HT1080 (cell line): ENCODE measurements around the gene TMEM45B. TPM values are rescaled to one million over a fixed set of nuclear protein-coding genes. Genes with fewer than 3 reads are reported as not detected.
"Not testable (repeated sequence)": the region's sequence is repeated elsewhere in the genome, so short reads cannot be mapped to it uniquely, and the experiment has no call there.

Source experiments
- DNase-seq: peaks from one replicate; pipeline ENCODE4 v3.0.0-alpha.2; 2015; ENCODE audit warnings: low read depth
- polyA plus RNA-seq, 2 experiments: library from polyadenylated mRNA; depleted of rRNA; stranded (reverse); fragments of >200 nt; gene quantifications; 2 replicates each; pipeline ENCODE4 v1.2.3, GENCODE V29; 2015
- total RNA-seq: library from RNA; depleted of rRNA; stranded (reverse); fragments of >200 nt; shearing (Covaris generic); gene quantifications from 2 replicates; pipeline ENCODE4 v1.2.3, GENCODE V29; 2014; rRNA removed

TMEM45B gene
- total RNA-seq, result not detected in 2 replicates
- not detected in 2 replicates for polyA plus RNA-seq (2015; cell fraction: cytosol; rRNA removed)
- not detected in 2 replicates for polyA plus RNA-seq (2015; cell fraction: nucleus; rRNA removed)

GRCh38 chr11:129815596-129816461 lies at the start of gene TMEM45B:
Gene TMEM45B, plus strand, starts transcription at chr11:129815848. Its CDS starts 36,635 bp downstream, at chr11:129852483.
- DNase-seq, result no peak

- peak; percentile 51 for DNase-seq
These were observed 48.6 kb upstream of the TMEM45B start for GRCh38 chr11:129766898-129767604.

GRCh38 chr11:129767827-129768226 lies 47.8 kb upstream of the TMEM45B start:
- no peak for DNase-seq

- no peak for DNase-seq
These were observed 47.3 kb upstream of the TMEM45B start for GRCh38 chr11:129768356-129768755.

GRCh38 chr11:129769059-129769458 lies 46.6 kb upstream of the TMEM45B start:
- DNase-seq, result no peak

GRCh38 chr11:129770993-129771392 lies 44.7 kb upstream of the TMEM45B start:
- no peak for DNase-seq

GRCh38 chr11:129771456-129771855 lies 44.2 kb upstream of the TMEM45B start:
- DNase-seq, result peak; percentile 6

- no peak for DNase-seq
These were observed 36.8 kb upstream of the TMEM45B start for GRCh38 chr11:129778877-129779276.

- DNase-seq, result no peak
These were observed 36.3 kb upstream of the TMEM45B start for GRCh38 chr11:129779342-129779741.

GRCh38 chr11:129785383-129786111 lies 30.1 kb upstream of the TMEM45B start:
- peak; percentile 32 for DNase-seq

- DNase-seq, result not testable (repeated sequence)
These were observed 29.6 kb upstream of the TMEM45B start for GRCh38 chr11:129786112-129786416.

- DNase-seq, result no peak
These were observed 28.0 kb upstream of the TMEM45B start for GRCh38 chr11:129787532-129788155.

- DNase-seq, result no peak
These were observed 27.4 kb upstream of the TMEM45B start for GRCh38 chr11:129788278-129788677.

GRCh38 chr11:129790106-129790505 lies 25.5 kb upstream of the TMEM45B start:
- DNase-seq, result no peak

GRCh38 chr11:129791515-129791914 lies 24.1 kb upstream of the TMEM45B start:
- no peak for DNase-seq

GRCh38 chr11:129792663-129793062 lies 23.0 kb upstream of the TMEM45B start:
- DNase-seq, result no peak

- no peak for DNase-seq
These were observed 20.6 kb upstream of the TMEM45B start for GRCh38 chr11:129795089-129795488.

GRCh38 chr11:129798212-129798611 lies 17.4 kb upstream of the TMEM45B start:
- no peak for DNase-seq

GRCh38 chr11:129800162-129800561 lies 15.5 kb upstream of the TMEM45B start:
- DNase-seq, result not testable (repeated sequence)

GRCh38 chr11:129800655-129801054 lies 15.0 kb upstream of the TMEM45B start:
- no peak for DNase-seq

GRCh38 chr11:129803533-129803932 lies 12.1 kb upstream of the TMEM45B start:
- no peak for DNase-seq
